ENCODE results near the gene ZNF69.
"Not testable (repeated sequence)": the region's sequence is repeated elsewhere in the genome, so short reads cannot be mapped to it uniquely, and the experiment has no call there.

ZNF69 gene

DNA sequence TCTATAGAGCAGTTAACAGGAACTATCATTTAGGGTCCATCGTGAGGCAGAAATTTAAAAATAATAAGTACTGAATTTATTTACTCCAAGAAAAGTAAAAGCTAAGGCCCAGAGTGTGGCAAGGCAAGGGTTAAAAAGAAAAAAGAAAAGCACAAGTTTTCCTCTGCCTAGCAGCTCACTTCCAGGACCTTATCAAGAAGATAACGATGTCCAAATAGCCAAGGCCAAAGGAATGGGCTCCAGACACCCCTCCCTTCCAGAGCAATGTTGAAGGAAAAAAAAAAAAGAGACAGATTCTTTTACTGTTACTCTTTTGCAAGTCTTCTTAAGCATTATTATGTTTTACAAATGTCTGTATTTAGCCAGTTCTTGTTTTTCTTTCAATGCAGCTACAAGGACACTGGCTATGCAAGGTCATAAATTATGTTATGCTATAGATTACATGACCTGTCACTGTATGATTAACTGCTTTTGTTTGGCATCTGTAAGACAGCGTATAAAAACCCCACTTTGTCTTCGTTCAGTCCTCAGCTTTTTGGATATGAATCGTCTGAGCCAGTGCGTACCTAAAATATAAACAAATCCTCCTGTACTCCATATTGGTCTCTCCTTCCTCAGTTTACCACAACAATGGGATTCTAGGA, 34.4 kb downstream of the ZNF69 start:
- H3K9ac ChIP-seq = no peak overlapping the region
- TF ChIP-seq, protein P1, sequence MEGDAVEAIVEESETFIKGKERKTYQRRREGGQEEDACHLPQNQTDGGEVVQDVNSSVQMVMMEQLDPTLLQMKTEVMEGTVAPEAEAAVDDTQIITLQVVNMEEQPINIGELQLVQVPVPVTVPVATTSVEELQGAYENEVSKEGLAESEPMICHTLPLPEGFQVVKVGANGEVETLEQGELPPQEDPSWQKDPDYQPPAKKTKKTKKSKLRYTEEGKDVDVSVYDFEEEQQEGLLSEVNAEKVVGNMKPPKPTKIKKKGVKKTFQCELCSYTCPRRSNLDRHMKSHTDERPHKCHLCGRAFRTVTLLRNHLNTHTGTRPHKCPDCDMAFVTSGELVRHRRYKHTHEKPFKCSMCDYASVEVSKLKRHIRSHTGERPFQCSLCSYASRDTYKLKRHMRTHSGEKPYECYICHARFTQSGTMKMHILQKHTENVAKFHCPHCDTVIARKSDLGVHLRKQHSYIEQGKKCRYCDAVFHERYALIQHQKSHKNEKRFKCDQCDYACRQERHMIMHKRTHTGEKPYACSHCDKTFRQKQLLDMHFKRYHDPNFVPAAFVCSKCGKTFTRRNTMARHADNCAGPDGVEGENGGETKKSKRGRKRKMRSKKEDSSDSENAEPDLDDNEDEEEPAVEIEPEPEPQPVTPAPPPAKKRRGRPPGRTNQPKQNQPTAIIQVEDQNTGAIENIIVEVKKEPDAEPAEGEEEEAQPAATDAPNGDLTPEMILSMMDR (IDR thresholded peaks at IDR 0.05) = no peak
- H3K36me3 ChIP-seq (ENCODE audit: control insufficient read depth, insufficient read depth, low read length) = no peaks in the 10 kb centered on the region
- H3K79me2 ChIP-seq = peaks cover 10% of the 10 kb centered on the region
- no peaks in the 10 kb centered on the region for H3K9me3 ChIP-seq (ENCODE audit: control insufficient read depth, low read length)
- no peak overlapping the region for H3K27ac ChIP-seq
- H3K4me1 ChIP-seq = peaks cover 16% of the 10 kb centered on the region
- no peak overlapping the region for H2AFZ ChIP-seq
- H3K4me2 ChIP-seq (ENCODE audit: low read length) = no peak overlapping the region
- H3K4me3 ChIP-seq (ENCODE audit: low read depth, low read length) = no peak overlapping the region
- no peaks in the 10 kb centered on the region for H3K27me3 ChIP-seq (ENCODE audit: control insufficient read depth, insufficient read depth, low read length)

- no peaks in the 10 kb centered on the region for H3K27me3 ChIP-seq (ENCODE audit: control insufficient read depth, insufficient read depth, low read length)
- H3K27ac ChIP-seq = peak within 1 kb of the TSS; percentile 96
- H3K9ac ChIP-seq = peak within 1 kb of the TSS; percentile 70
- H3K9me3 ChIP-seq (ENCODE audit: control insufficient read depth, low read length) = no peaks in the 10 kb centered on the region
- H3K4me1 ChIP-seq = peaks cover 11% of the 10 kb centered on the region
- no peaks in the 10 kb centered on the region for H3K36me3 ChIP-seq (ENCODE audit: control insufficient read depth, insufficient read depth, low read length)
- peak within 1 kb of the TSS; percentile 97 for H2AFZ ChIP-seq
- TF ChIP-seq, protein P1 (IDR thresholded peaks at IDR 0.05) = no peak
- peak within 1 kb of the TSS; percentile 98 for H3K4me3 ChIP-seq (ENCODE audit: low read depth, low read length)
- peaks cover 13% of the 10 kb centered on the region for H3K79me2 ChIP-seq
- H3K4me2 ChIP-seq (ENCODE audit: low read length) = peak within 1 kb of the TSS; percentile 85
Measured at GRCh38 chr19:11924886-11925650, 37.5 kb downstream of the ZNF69 start, which contains the start of gene ZNF700. ZNF700 (plus strand) TSS chr19:11925107; CDS start chr19:11925211, 104 bp downstream.

GRCh38 chr19:11925651-11926187, 38.1 kb downstream of the ZNF69 start:
- peak overlapping the region; percentile 70 for H3K9ac ChIP-seq
- peak overlapping the region; percentile 97 for H2AFZ ChIP-seq
- peak overlapping the region; percentile 96 for H3K27ac ChIP-seq
- H3K4me1 ChIP-seq = peaks cover 12% of the 10 kb centered on the region
- not testable (repeated sequence) for H3K36me3 ChIP-seq (ENCODE audit: control insufficient read depth, insufficient read depth, low read length); H3K9me3 ChIP-seq (ENCODE audit: control insufficient read depth, low read length); H3K27me3 ChIP-seq (ENCODE audit: control insufficient read depth, insufficient read depth, low read length)
- peak overlapping the region; percentile 85 for H3K4me2 ChIP-seq (ENCODE audit: low read length)
- peak overlapping the region; percentile 98 for H3K4me3 ChIP-seq (ENCODE audit: low read depth, low read length)
- peaks cover 13% of the 10 kb centered on the region for H3K79me2 ChIP-seq

- Histone ChIP-seq H3K9me3 (ENCODE audit: control insufficient read depth, low read length) (no peaks in the 10 kb centered on the region), H3K79me2 (peaks cover 13% of the 10 kb centered on the region), H3K4me2 (ENCODE audit: low read length) (peak overlapping the region; percentile 22), H3K4me1 (peaks cover 20% of the 10 kb centered on the region), H3K27me3 (ENCODE audit: control insufficient read depth, insufficient read depth, low read length) (no peaks in the 10 kb centered on the region), H2AFZ (no peak overlapping the region), H3K27ac (no peak overlapping the region), H3K9ac (no peak overlapping the region), H3K36me3 (ENCODE audit: control insufficient read depth, insufficient read depth, low read length) (no peaks in the 10 kb centered on the region), H3K4me3 (ENCODE audit: low read depth, low read length) (peak overlapping the region; percentile 2)
- TF ChIP-seq, protein P1 (IDR thresholded peaks at IDR 0.05) = no peak
Measured at GRCh38 chr19:11927227-11927626, 39.6 kb downstream of the ZNF69 start.

DNA sequence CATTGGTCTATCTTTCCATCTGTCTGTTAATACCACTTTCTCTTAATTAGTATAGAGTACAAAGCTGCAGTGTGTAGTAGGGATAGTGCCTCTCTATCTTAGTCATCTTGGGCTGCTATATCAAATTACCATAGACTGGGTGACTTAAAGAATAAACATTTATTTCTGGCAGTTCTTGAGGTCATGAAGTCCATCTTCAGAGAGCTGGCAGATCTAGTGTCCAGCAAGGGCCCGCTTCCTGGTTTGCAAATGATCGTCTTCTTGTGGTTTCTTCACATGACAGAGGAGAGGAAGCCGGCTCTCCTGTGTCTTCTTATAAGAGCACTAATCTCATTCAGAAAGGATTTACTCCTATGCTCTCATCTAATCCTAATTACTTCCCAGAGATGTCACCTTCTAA, 43.5 kb downstream of the ZNF69 start:
- Histone ChIP-seq H3K4me1 (peaks cover 11% of the 10 kb centered on the region), H3K4me2 (ENCODE audit: low read length) (peak overlapping the region; percentile 42), H3K36me3 (ENCODE audit: control insufficient read depth, insufficient read depth, low read length) (no peaks in the 10 kb centered on the region), H3K9ac (no peak overlapping the region), H3K27me3 (ENCODE audit: control insufficient read depth, insufficient read depth, low read length) (no peaks in the 10 kb centered on the region), H3K27ac (peak overlapping the region; percentile 55), H2AFZ (no peak overlapping the region), H3K9me3 (ENCODE audit: control insufficient read depth, low read length) (no peaks in the 10 kb centered on the region), H3K79me2 (peaks cover 32% of the 10 kb centered on the region), H3K4me3 (ENCODE audit: low read depth, low read length) (no peak overlapping the region)
- TF ChIP-seq, protein P1 (IDR thresholded peaks at IDR 0.05) = no peak
